Subcutaneous abdominal adipose tissue (tissue), 5 donors: ENCODE data around the gene MROH9.
A peak's percentile ranks its signal among the peaks of the same experiment; 100 is the strongest.

Experiments used
- H3K27ac ChIP-seq: one replicate; pipeline ENCODE4 v1.7.0; 2013; ENCODE audit warnings: low read depth, mild to moderate bottlenecking, inconsistent platforms, low read length, moderate library complexity
- H3K27me3 ChIP-seq, 5 donors: one replicate each; pipeline ENCODE4 v1.7.0; 2013; ENCODE audit warnings: low read length in 5 of 5, inconsistent platforms in 1 of 5; ENCODE audit not compliant: control insufficient read depth in 5 of 5, insufficient read depth in 4 of 5
- H3K36me3 ChIP-seq, 5 donors: one replicate each; pipeline ENCODE4 v1.7.0; 2013; ENCODE audit warnings: low read length in 5 of 5; ENCODE audit not compliant: control insufficient read depth in 5 of 5, insufficient read depth in 5 of 5
- H3K4me1 ChIP-seq, 5 donors: one replicate each; pipeline ENCODE4 v1.7.0; 2013; ENCODE audit warnings: low read length in 5 of 5, mild to moderate bottlenecking in 3 of 5, moderate library complexity in 1 of 5; ENCODE audit not compliant: control insufficient read depth in 5 of 5, insufficient read depth in 5 of 5
- H3K4me3 ChIP-seq, 5 donors: one replicate each; pipeline ENCODE4 v1.7.0; 2013; ENCODE audit warnings: low read length in 5 of 5, low read depth in 1 of 5
- H3K9ac ChIP-seq, 5 donors: one replicate each; pipeline ENCODE4 v1.7.0; 2013; ENCODE audit warnings: low read length in 5 of 5, mild to moderate bottlenecking in 4 of 5, moderate library complexity in 3 of 5
- H3K9me3 ChIP-seq, 5 donors: one replicate each; pipeline ENCODE4 v1.7.0; 2013; ENCODE audit warnings: low read length in 5 of 5; ENCODE audit not compliant: control insufficient read depth in 5 of 5
- donor health status: healthy.
- donor health status: healthy.
- donor health status: healthy.
- donor health status: healthy.
- donor health status: healthy.

Gene MROH9

GRCh38 chr1:171075041-171075440 lies 139.7 kb downstream of the MROH9 start:
- Histone ChIP-seq H3K36me3 (no peaks in the 10 kb centered on the region), H3K9me3 (no peaks in the 10 kb centered on the region), H3K9ac (no peak overlapping the region), H3K27ac (no peak overlapping the region), H3K27me3 (no peaks in the 10 kb centered on the region), H3K4me1 (no peaks in the 10 kb centered on the region), H3K4me3 (no peak overlapping the region)

- H3K27me3 ChIP-seq = no peaks in the 10 kb centered on the region
- peak overlapping the region in 3 of 5 donors; percentile 18 to 70 (median 52) for H3K9ac ChIP-seq
- peak overlapping the region; percentile 61 for H3K27ac ChIP-seq
- H3K9me3 ChIP-seq = no peaks in the 10 kb centered on the region
- peak overlapping the region in 1 of 5 donors; percentile 8 for H3K4me3 ChIP-seq
- no peaks in the 10 kb centered on the region for H3K36me3 ChIP-seq
- peaks cover 0 to 15% (median 9%) of the 10 kb centered on the region in 5 donors for H3K4me1 ChIP-seq
Observed at GRCh38 chr1:171081314-171081753, 146.0 kb downstream of the MROH9 start.

DNA sequence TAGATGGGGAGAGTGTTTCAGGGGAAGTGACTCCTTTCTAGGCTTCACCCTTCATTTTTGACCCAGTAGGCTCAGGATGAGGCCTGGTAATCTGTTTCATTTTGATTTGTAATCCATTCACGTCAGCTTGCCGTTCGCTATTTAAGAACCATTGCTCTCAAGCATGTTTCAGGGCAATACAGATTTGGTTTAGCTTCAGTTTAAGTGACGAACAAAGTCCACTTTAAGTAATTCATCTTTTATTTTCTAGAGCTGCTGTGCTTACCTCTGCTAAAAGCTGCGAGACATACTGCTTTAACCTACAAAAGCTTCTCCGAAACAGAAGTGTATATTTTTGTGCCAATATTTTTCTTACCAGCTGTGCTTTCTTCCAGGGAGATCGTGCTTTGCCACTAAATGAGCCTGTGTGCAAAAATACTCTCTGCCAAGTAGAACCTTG lies 146.4 kb downstream of the MROH9 start:
- no peaks in the 10 kb centered on the region for H3K27me3 ChIP-seq
- peaks cover 0 to 15% (median 9%) of the 10 kb centered on the region in 5 donors for H3K4me1 ChIP-seq
- H3K9me3 ChIP-seq = no peaks in the 10 kb centered on the region
- peak overlapping the region; percentile 61 for H3K27ac ChIP-seq
- H3K9ac ChIP-seq = peak overlapping the region in 4 of 5 donors; percentile 9 to 70 (median 35)
- H3K4me3 ChIP-seq = peak overlapping the region in 2 of 5 donors; percentile 8 to 26
- H3K36me3 ChIP-seq = no peaks in the 10 kb centered on the region

DNA sequence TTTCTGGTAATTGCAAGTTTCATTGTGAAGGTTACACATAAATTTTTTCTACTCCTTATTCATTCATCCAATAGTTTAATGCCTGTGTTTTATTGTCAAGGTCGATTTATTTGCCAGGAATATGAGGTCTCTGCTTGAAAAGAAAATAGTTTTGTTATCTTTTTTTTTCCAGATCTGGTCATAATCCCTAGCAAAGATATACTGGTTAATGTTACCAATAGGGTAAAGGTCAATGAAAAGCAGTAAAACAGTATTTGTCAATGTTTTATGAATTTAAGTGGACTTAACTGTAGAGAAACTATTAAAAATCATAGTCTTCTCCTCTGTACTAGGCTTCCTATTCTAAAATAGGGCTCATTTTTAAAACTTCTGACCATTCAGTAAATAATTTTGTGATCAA lies 147.3 kb downstream of the MROH9 start:
- peak overlapping the region; percentile 61 for H3K27ac ChIP-seq

DNA sequence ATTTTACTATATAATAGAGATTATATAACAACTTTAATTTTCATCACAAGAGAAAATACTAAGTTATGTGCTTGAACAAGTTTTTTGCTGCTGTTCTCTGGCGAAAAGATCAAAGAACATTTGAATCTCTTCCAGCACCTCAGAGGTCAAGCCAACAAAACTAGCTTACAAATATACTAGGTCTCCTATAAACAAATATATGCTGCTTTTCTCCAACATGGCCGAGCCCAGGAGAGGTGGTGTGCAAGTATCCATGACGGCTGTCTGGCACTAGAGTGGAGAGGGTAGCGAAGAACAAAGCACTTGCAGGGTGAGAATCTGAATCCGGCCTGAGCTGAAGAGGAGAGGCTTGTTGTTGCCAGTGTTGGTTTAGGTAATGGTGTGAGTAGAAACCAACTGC lies 147.9 kb downstream of the MROH9 start:
- Histone ChIP-seq H3K27me3 (no peaks in the 10 kb centered on the region), H3K9me3 (no peaks in the 10 kb centered on the region), H3K4me1 (peaks cover 0 to 15% (median 9%) of the 10 kb centered on the region in 5 donors), H3K4me3 (no peak overlapping the region), H3K9ac (no peak overlapping the region), H3K36me3 (no peaks in the 10 kb centered on the region), H3K27ac (no peak overlapping the region)

More for the DNA sequence above, 147.3 kb downstream of the MROH9 start:
- Histone ChIP-seq H3K4me1 (peaks cover 0 to 15% (median 9%) of the 10 kb centered on the region in 5 donors), H3K9me3 (no peaks in the 10 kb centered on the region), H3K9ac (no peak overlapping the region), H3K27me3 (no peaks in the 10 kb centered on the region), H3K4me3 (no peak overlapping the region), H3K36me3 (no peaks in the 10 kb centered on the region)

DNA sequence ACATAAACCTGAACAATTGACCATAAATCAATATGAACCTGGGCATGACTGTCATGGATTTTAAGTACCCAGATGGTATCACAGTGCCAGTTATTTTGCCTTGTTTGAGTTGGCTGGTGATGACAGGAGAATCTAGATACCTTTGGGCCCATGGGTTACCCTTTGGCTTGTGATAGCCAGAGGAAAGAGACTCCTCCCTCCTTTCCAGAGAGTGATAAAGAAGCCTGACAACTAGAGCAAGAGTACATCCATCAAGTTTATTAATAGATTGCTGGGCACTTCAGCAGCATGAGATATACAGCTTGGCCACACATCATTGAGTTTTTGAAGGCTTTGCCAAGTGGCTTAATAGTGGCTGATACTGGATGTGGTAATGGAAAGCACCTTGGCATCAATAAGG lies 148.8 kb downstream of the MROH9 start:
- Histone ChIP-seq H3K27ac (no peak overlapping the region), H3K36me3 (no peaks in the 10 kb centered on the region), H3K27me3 (no peaks in the 10 kb centered on the region), H3K9ac (no peak overlapping the region), H3K4me3 (no peak overlapping the region), H3K9me3 (no peaks in the 10 kb centered on the region), H3K4me1 (peaks cover 0 to 15% (median 9%) of the 10 kb centered on the region in 5 donors)

DNA sequence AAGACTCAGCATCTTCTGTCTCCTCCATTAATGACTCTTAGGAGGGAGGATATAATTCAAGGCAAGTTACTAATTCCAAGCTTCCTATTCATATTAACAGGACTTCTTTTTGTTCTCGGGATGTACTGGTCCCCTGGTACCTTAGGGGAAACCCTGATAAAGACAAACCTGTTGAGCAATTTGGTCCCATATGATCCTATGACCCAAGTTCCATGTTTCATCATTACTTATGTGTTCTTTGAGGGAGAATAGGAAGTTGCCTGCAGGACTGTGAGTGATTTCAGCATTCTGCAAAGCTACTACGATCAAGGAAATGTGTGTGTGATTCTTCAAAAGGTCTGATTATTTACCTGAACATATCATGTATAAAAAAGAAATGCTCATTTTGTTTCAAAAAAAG lies 149.5 kb downstream of the MROH9 start:
- Histone ChIP-seq H3K4me3 (no peak overlapping the region), H3K27me3 (no peaks in the 10 kb centered on the region), H3K36me3 (no peaks in the 10 kb centered on the region), H3K4me1 (peaks cover 0 to 15% (median 9%) of the 10 kb centered on the region in 5 donors), H3K27ac (no peak overlapping the region), H3K9ac (no peak overlapping the region), H3K9me3 (no peaks in the 10 kb centered on the region)

DNA sequence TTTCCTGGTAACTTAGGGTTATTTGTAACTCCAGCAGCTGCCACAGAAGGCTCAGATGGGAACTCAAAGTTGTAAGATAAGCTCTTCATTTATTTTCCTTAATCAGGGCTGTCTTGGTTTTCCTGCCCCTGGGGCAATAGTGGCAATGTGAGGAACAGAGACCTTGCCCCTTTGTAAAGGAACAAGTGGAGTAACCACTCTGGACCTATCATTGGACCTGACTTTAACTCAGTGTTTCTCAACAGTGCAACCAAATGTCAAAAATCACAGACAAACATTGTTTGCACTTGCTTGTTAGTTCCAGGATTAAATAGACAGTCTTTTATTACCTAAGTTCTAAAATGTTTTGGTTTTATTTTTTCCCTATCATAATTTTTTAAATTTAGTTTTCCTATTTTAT lies 152.6 kb downstream of the MROH9 start:
- no peaks in the 10 kb centered on the region for H3K36me3 ChIP-seq
- H3K27me3 ChIP-seq = no peaks in the 10 kb centered on the region
- no peak overlapping the region for H3K27ac ChIP-seq
- no peak overlapping the region for H3K4me3 ChIP-seq
- no peak overlapping the region for H3K9ac ChIP-seq
- no peaks in the 10 kb centered on the region for H3K9me3 ChIP-seq
- peaks cover 0 to 4% (median 0%) of the 10 kb centered on the region in 5 donors for H3K4me1 ChIP-seq

DNA sequence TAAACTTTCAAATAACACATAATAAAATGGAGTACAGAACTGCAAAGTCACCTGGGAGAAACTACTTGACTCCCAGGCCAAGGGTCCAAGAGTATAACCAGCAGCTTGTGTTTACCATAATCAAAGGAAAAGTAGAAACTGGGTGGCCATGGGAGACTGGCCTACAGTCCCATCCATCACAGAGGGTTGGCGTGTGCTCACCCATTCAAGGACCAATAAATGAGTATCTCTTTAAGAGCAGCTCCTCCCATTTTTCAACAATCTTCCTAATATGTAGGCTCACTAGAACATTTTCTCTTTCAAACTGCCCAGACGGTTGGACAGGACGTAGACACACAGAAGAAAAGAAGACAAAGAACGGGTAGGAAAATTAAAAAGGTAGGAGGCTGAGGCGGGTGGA lies 155.3 kb downstream of the MROH9 start, which contains the start of gene FMO3:
Gene FMO3 (plus strand): TSS at position 302 of the 400 bp plus-strand sequence. CDS start 1,754 bp downstream, outside the sequence.
- H3K4me1 ChIP-seq = peaks cover 0 to 4% (median 0%) of the 10 kb centered on the region in 5 donors
- no peak within 1 kb of the TSS for H3K9ac ChIP-seq
- H3K27ac ChIP-seq = no peak within 1 kb of the TSS
- no peaks in the 10 kb centered on the region for H3K27me3 ChIP-seq
- H3K36me3 ChIP-seq = no peaks in the 10 kb centered on the region
- peak within 1 kb of the TSS in 1 of 5 donors; percentile 22 for H3K4me3 ChIP-seq
- no peaks in the 10 kb centered on the region for H3K9me3 ChIP-seq

- H3K9me3 ChIP-seq = no peaks in the 10 kb centered on the region
- peak overlapping the region in 1 of 5 donors; percentile 24 for H3K4me3 ChIP-seq
- H3K9ac ChIP-seq = no peak overlapping the region
- no peaks in the 10 kb centered on the region for H3K27me3 ChIP-seq
- no peak overlapping the region for H3K27ac ChIP-seq
- no peaks in the 10 kb centered on the region for H3K36me3 ChIP-seq
- peaks cover 0 to 16% (median 11%) of the 10 kb centered on the region in 5 donors for H3K4me1 ChIP-seq
Observed at GRCh38 chr1:171103862-171104261, 168.5 kb downstream of the MROH9 start.
